ENCODE results near the gene PRSS53.

PRSS53 gene

GRCh38 chr16:31063843-31064611, 24.7 kb downstream of the PRSS53 start:
- DNase-seq (ENCODE audit: low read depth, low spot score) = peak; percentile 69
- H3K4me3 ChIP-seq (ENCODE audit: low read length) = peak overlapping the region; percentile 15

GRCh38 chr16:31063495-31063842, 25.3 kb downstream of the PRSS53 start:
- no peak overlapping the region for H3K4me3 ChIP-seq (ENCODE audit: low read length)
- DNase-seq (ENCODE audit: low read depth, low spot score) = no peak

- H3K4me3 ChIP-seq (ENCODE audit: low read length) = no peak overlapping the region
- no peak for DNase-seq (ENCODE audit: low read depth, low spot score)
These were observed 26.8 kb downstream of the PRSS53 start for GRCh38 chr16:31061813-31062440.

GRCh38 chr16:31061126-31061812, 27.5 kb downstream of the PRSS53 start:
- no peak for DNase-seq (ENCODE audit: low read depth, low spot score)
- no peak overlapping the region for H3K4me3 ChIP-seq (ENCODE audit: low read length)

GRCh38 chr16:31055613-31056012, 33.1 kb downstream of the PRSS53 start:
- DNase-seq (ENCODE audit: low read depth, low spot score) = no peak
- no peak overlapping the region for H3K4me3 ChIP-seq (ENCODE audit: low read length)

GRCh38 chr16:31052114-31052513, 36.6 kb downstream of the PRSS53 start:
- H3K4me3 ChIP-seq (ENCODE audit: low read length) = no peak overlapping the region
- DNase-seq (ENCODE audit: low read depth, low spot score) = no peak

GRCh38 chr16:31050280-31051030, 38.3 kb downstream of the PRSS53 start:
- no peak for DNase-seq (ENCODE audit: low read depth, low spot score)
- H3K4me3 ChIP-seq (ENCODE audit: low read length) = no peak overlapping the region

- DNase-seq (ENCODE audit: low read depth, low spot score) = no peak
- H3K4me3 ChIP-seq (ENCODE audit: low read length) = no peak overlapping the region
These were observed 44.8 kb downstream of the PRSS53 start for GRCh38 chr16:31043898-31044481.

- no peak overlapping the region for H3K4me3 ChIP-seq (ENCODE audit: low read length)
- DNase-seq (ENCODE audit: low read depth, low spot score) = no peak
These were observed 45.4 kb downstream of the PRSS53 start for GRCh38 chr16:31043352-31043751.

- no peak for DNase-seq (ENCODE audit: low read depth, low spot score)
- no peak overlapping the region for H3K4me3 ChIP-seq (ENCODE audit: low read length)
These were observed 45.9 kb downstream of the PRSS53 start for GRCh38 chr16:31042866-31043265.

GRCh38 chr16:31038993-31039392, 49.8 kb downstream of the PRSS53 start:
- H3K4me3 ChIP-seq (ENCODE audit: low read length) = no peak overlapping the region
- DNase-seq (ENCODE audit: low read depth, low spot score) = no peak

GRCh38 chr16:31036691-31037090, 52.1 kb downstream of the PRSS53 start:
- H3K4me3 ChIP-seq (ENCODE audit: low read length) = no peak overlapping the region
- DNase-seq (ENCODE audit: low read depth, low spot score) = no peak

GRCh38 chr16:31033709-31034492, 54.8 kb downstream of the PRSS53 start:
- DNase-seq (ENCODE audit: low read depth, low spot score) = peak; percentile 64
- H3K4me3 ChIP-seq (ENCODE audit: low read length) = peak overlapping the region; percentile 94

Measured in Jurkat, Clone E6-1 (cell line).